ENCODE data around the gene NUDT12. TPM values are rescaled to one million over a fixed set of nuclear protein-coding genes. Genes with fewer than 3 reads are reported as not detected.

NUDT12 gene
- total RNA-seq, 1 experiment from 2014 or later: 11.3 TPM

DNA sequence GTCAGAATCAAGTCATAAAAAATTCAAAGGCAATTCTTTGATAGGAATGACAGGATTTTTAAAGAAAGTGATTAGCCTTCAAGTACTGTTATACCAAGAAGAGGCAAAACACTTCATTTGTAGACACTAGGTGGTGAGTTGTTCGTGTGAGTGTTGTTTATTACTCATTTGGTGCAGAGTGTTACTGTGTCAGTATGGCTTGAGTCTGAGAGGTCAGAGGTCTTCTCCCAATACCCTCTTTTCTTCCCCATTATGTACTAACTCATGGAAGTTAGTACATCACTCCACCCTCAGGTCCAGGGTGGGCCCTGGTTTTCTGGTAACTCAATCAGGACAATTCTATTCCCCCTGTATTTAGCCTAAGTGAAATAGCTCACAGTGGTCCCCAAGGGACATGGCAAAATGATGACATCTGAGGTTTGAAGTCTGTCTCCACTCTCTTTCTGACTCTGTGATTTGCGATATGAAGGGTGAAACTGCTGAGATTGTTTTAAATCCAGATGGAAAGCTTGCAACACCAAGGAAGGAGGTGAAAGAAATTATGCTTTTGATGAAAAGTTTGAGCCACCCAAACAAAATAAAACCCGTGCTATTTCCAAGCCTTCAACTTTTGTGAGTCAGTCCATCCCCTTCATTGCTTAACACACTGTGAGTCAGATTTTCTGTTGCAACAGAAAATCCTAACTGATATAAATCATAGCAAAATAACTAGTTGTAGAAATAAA is 56.8 kb downstream of the NUDT12 start:
- Histone ChIP-seq H2BK120ac (ENCODE audit: low read depth, low read length, poor library complexity, severe bottlenecking) (no peak overlapping the region), H2BK20ac (ENCODE audit: low read depth, low read length, poor library complexity, severe bottlenecking) (no peak overlapping the region), H4K8ac (replicated peaks; ENCODE audit: insufficient read length, low read depth, low read length) (no peak overlapping the region), H3K4me1 (ENCODE audit: insufficient read depth, low read length) (no peaks in the 10 kb centered on the region; the same call in 1 of the 2 replicates), H3K14ac (ENCODE audit: insufficient read depth, low read length) (no peak overlapping the region), H3K79me1 (ENCODE audit: insufficient read depth, low read depth, low read length, poor library complexity, severe bottlenecking) (no peaks in the 10 kb centered on the region), H3K23ac (ENCODE audit: insufficient read length, low read depth, low read length) (no peak overlapping the region), H3T11ph (ENCODE audit: low read length) (no peak overlapping the region), H3K18ac (ENCODE audit: insufficient read length, low read depth, low read length) (no peak overlapping the region), H3K79me2 (ENCODE audit: insufficient read depth, low read length) (no peaks in the 10 kb centered on the region), H3K27me3 (ENCODE audit: insufficient read depth, low read length) (no peaks in the 10 kb centered on the region), H3K9me3 (ENCODE audit: control insufficient read depth, low read depth, low read length) (no peaks in the 10 kb centered on the region), H3K9ac (ENCODE audit: extremely low read depth, insufficient read length, low read length) (no peak overlapping the region), H3K56ac (ENCODE audit: insufficient read length, low read depth, low read length) (no peak overlapping the region), H2AFZ (ENCODE audit: low read length) (no peak overlapping the region), H3K4me2 (ENCODE audit: insufficient read depth, insufficient read length, low read length) (no peak overlapping the region), H4K20me1 (ENCODE audit: control insufficient read depth, insufficient read depth, insufficient read length) (no peaks in the 10 kb centered on the region), H3K27ac (ENCODE audit: insufficient read length, low read depth, low read length) (no peak overlapping the region), H3K4ac (ENCODE audit: low read depth, low read length) (no peak overlapping the region), H2AK5ac (ENCODE audit: insufficient read length, low read length) (no peak overlapping the region), H2BK12ac (ENCODE audit: insufficient read length, low read depth, low read length) (no peak overlapping the region), H4K5ac (ENCODE audit: insufficient read length, low read depth, low read length) (no peak overlapping the region), H4K91ac (ENCODE audit: insufficient read length, low read depth, low read length) (no peak overlapping the region), H2BK5ac (ENCODE audit: insufficient read length, low read length) (no peak overlapping the region), H3K23me2 (ENCODE audit: insufficient read length, low read depth, low read length, poor library complexity, severe bottlenecking) (no peaks in the 10 kb centered on the region), H2BK15ac (ENCODE audit: low read depth, low read length) (no peak overlapping the region)
- H3K27ac Mint-ChIP-seq: no peak overlapping the region
- peaks cover 3 to 6% of the 10 kb centered on the region in 2 experiments; a peak in 3 of 5 replicates for H3K9me3 Mint-ChIP-seq
- TF ChIP-seq, protein P1, sequence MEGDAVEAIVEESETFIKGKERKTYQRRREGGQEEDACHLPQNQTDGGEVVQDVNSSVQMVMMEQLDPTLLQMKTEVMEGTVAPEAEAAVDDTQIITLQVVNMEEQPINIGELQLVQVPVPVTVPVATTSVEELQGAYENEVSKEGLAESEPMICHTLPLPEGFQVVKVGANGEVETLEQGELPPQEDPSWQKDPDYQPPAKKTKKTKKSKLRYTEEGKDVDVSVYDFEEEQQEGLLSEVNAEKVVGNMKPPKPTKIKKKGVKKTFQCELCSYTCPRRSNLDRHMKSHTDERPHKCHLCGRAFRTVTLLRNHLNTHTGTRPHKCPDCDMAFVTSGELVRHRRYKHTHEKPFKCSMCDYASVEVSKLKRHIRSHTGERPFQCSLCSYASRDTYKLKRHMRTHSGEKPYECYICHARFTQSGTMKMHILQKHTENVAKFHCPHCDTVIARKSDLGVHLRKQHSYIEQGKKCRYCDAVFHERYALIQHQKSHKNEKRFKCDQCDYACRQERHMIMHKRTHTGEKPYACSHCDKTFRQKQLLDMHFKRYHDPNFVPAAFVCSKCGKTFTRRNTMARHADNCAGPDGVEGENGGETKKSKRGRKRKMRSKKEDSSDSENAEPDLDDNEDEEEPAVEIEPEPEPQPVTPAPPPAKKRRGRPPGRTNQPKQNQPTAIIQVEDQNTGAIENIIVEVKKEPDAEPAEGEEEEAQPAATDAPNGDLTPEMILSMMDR (conservative IDR thresholded peaks at IDR 0.05): no peak
- H3K27me3 Mint-ChIP-seq (ENCODE audit: low read depth): no peaks in the 10 kb centered on the region
- no peaks in the 10 kb centered on the region; a peak in 1 of 7 replicates for H3K36me3 Mint-ChIP-seq (ENCODE audit: insufficient read depth in 1 of 3, low read depth in 3 of 3)
- no peak for DNase-seq
- peaks cover 23 to 24% of the 10 kb centered on the region in 2 experiments for H3K4me1 Mint-ChIP-seq
- no peak overlapping the region for H3K4me3 Mint-ChIP-seq
- WGBS (ENCODE audit: extremely low coverage, insufficient read length, low lambda C conversion rate): no CpG with 5 or more reads among the region's 3 CpGs

All from H9 (cell line).